ENCODE measurements around the gene PIK3R3.

Gene PIK3R3

GRCh38 chr1:46021046-46021996, 111.1 kb downstream of the PIK3R3 start:
- Histone ChIP-seq H3K9ac (ENCODE audit: low read length in 2 of 2) (no peak overlapping the region), H3K27me3 (ENCODE audit: control insufficient read depth in 1 of 2, insufficient read depth in 2 of 2, low read length in 2 of 2) (no peaks in the 10 kb centered on the region), H3K36me3 (ENCODE audit: control insufficient read depth in 2 of 2, insufficient read depth in 2 of 2, low read length in 2 of 2) (peaks cover 17 to 23% of the 10 kb centered on the region in 2 donors), H3K9me3 (ENCODE audit: control insufficient read depth in 2 of 2, low read length in 2 of 2) (no peaks in the 10 kb centered on the region), H3K27ac (ENCODE audit: low read length) (no peak overlapping the region), H3K4me3 (ENCODE audit: low read length in 2 of 2) (no peak overlapping the region), H3K4me1 (ENCODE audit: control insufficient read depth, insufficient read depth, low read length) (no peaks in the 10 kb centered on the region)

- no peaks in the 10 kb centered on the region for H3K4me1 ChIP-seq (ENCODE audit: control insufficient read depth, insufficient read depth, low read length)
Measured at GRCh38 chr1:46020010-46020409, 112.4 kb downstream of the PIK3R3 start.

GRCh38 chr1:46019348-46019747, 113.1 kb downstream of the PIK3R3 start:
- Histone ChIP-seq H3K4me3 (ENCODE audit: low read length in 2 of 2) (no peak overlapping the region), H3K36me3 (ENCODE audit: control insufficient read depth in 2 of 2, insufficient read depth in 2 of 2, low read length in 2 of 2) (peaks cover 17 to 20% of the 10 kb centered on the region in 2 donors), H3K27me3 (ENCODE audit: control insufficient read depth in 1 of 2, insufficient read depth in 2 of 2, low read length in 2 of 2) (no peaks in the 10 kb centered on the region), H3K27ac (ENCODE audit: low read length) (no peak overlapping the region), H3K9ac (ENCODE audit: low read length in 2 of 2) (no peak overlapping the region), H3K4me1 (ENCODE audit: control insufficient read depth, insufficient read depth, low read length) (no peaks in the 10 kb centered on the region), H3K9me3 (ENCODE audit: control insufficient read depth in 2 of 2, low read length in 2 of 2) (no peaks in the 10 kb centered on the region)

More at GRCh38 chr1:46020010-46020409, 112.4 kb downstream of the PIK3R3 start:
- Histone ChIP-seq H3K4me3 (ENCODE audit: low read length in 2 of 2) (no peak overlapping the region), H3K9me3 (ENCODE audit: control insufficient read depth in 2 of 2, low read length in 2 of 2) (no peaks in the 10 kb centered on the region), H3K27me3 (ENCODE audit: control insufficient read depth in 1 of 2, insufficient read depth in 2 of 2, low read length in 2 of 2) (no peaks in the 10 kb centered on the region), H3K36me3 (ENCODE audit: control insufficient read depth in 2 of 2, insufficient read depth in 2 of 2, low read length in 2 of 2) (peaks cover 17 to 20% of the 10 kb centered on the region in 2 donors), H3K27ac (ENCODE audit: low read length) (no peak overlapping the region), H3K9ac (ENCODE audit: low read length in 2 of 2) (no peak overlapping the region)

- Histone ChIP-seq H3K27ac (ENCODE audit: low read length) (no peak overlapping the region), H3K9ac (ENCODE audit: low read length in 2 of 2) (no peak overlapping the region), H3K4me3 (ENCODE audit: low read length in 2 of 2) (no peak overlapping the region), H3K4me1 (ENCODE audit: control insufficient read depth, insufficient read depth, low read length) (no peaks in the 10 kb centered on the region), H3K27me3 (ENCODE audit: control insufficient read depth in 1 of 2, insufficient read depth in 2 of 2, low read length in 2 of 2) (no peaks in the 10 kb centered on the region), H3K36me3 (ENCODE audit: control insufficient read depth in 2 of 2, insufficient read depth in 2 of 2, low read length in 2 of 2) (peaks cover 9 to 11% of the 10 kb centered on the region in 2 donors), H3K9me3 (ENCODE audit: control insufficient read depth in 2 of 2, low read length in 2 of 2) (no peaks in the 10 kb centered on the region)
Measured at GRCh38 chr1:46017876-46018503, 114.4 kb downstream of the PIK3R3 start.

- Histone ChIP-seq H3K36me3 (ENCODE audit: control insufficient read depth in 2 of 2, insufficient read depth in 2 of 2, low read length in 2 of 2) (peaks cover 21 to 24% of the 10 kb centered on the region in 2 donors), H3K27me3 (ENCODE audit: control insufficient read depth in 1 of 2, insufficient read depth in 2 of 2, low read length in 2 of 2) (no peaks in the 10 kb centered on the region), H3K4me3 (ENCODE audit: low read length in 2 of 2) (no peak overlapping the region), H3K4me1 (ENCODE audit: control insufficient read depth, insufficient read depth, low read length) (no peaks in the 10 kb centered on the region), H3K9ac (ENCODE audit: low read length in 2 of 2) (no peak overlapping the region), H3K27ac (ENCODE audit: low read length) (no peak overlapping the region), H3K9me3 (ENCODE audit: control insufficient read depth in 2 of 2, low read length in 2 of 2) (no peaks in the 10 kb centered on the region)
Measured at GRCh38 chr1:46013581-46013980, 118.8 kb downstream of the PIK3R3 start.

GRCh38 chr1:46012236-46012635, 120.2 kb downstream of the PIK3R3 start:
- H3K9me3 ChIP-seq (ENCODE audit: control insufficient read depth in 2 of 2, low read length in 2 of 2) = no peaks in the 10 kb centered on the region
- no peak overlapping the region for H3K27ac ChIP-seq (ENCODE audit: low read length)
- no peak overlapping the region for H3K9ac ChIP-seq (ENCODE audit: low read length in 2 of 2)
- no peaks in the 10 kb centered on the region for H3K4me1 ChIP-seq (ENCODE audit: control insufficient read depth, insufficient read depth, low read length)
- H3K36me3 ChIP-seq (ENCODE audit: control insufficient read depth in 2 of 2, insufficient read depth in 2 of 2, low read length in 2 of 2) = peaks cover 26 to 30% of the 10 kb centered on the region in 2 donors
- H3K4me3 ChIP-seq (ENCODE audit: low read length in 2 of 2) = no peak overlapping the region
- no peaks in the 10 kb centered on the region for H3K27me3 ChIP-seq (ENCODE audit: control insufficient read depth in 1 of 2, insufficient read depth in 2 of 2, low read length in 2 of 2)

GRCh38 chr1:46011121-46011695, 121.2 kb downstream of the PIK3R3 start:
- no peak overlapping the region for H3K9ac ChIP-seq (ENCODE audit: low read length in 2 of 2)
- no peak overlapping the region for H3K27ac ChIP-seq (ENCODE audit: low read length)
- no peaks in the 10 kb centered on the region for H3K9me3 ChIP-seq (ENCODE audit: control insufficient read depth in 2 of 2, low read length in 2 of 2)
- peaks cover 31 to 34% of the 10 kb centered on the region in 2 donors for H3K36me3 ChIP-seq (ENCODE audit: control insufficient read depth in 2 of 2, insufficient read depth in 2 of 2, low read length in 2 of 2)
- no peak overlapping the region for H3K4me3 ChIP-seq (ENCODE audit: low read length in 2 of 2)
- no peaks in the 10 kb centered on the region for H3K4me1 ChIP-seq (ENCODE audit: control insufficient read depth, insufficient read depth, low read length)
- H3K27me3 ChIP-seq (ENCODE audit: control insufficient read depth in 1 of 2, insufficient read depth in 2 of 2, low read length in 2 of 2) = no peaks in the 10 kb centered on the region

GRCh38 chr1:46010611-46011010, 121.8 kb downstream of the PIK3R3 start:
- peaks cover 31 to 34% of the 10 kb centered on the region in 2 donors for H3K36me3 ChIP-seq (ENCODE audit: control insufficient read depth in 2 of 2, insufficient read depth in 2 of 2, low read length in 2 of 2)
- H3K4me3 ChIP-seq (ENCODE audit: low read length in 2 of 2) = no peak overlapping the region
- no peaks in the 10 kb centered on the region for H3K9me3 ChIP-seq (ENCODE audit: control insufficient read depth in 2 of 2, low read length in 2 of 2)
- H3K27ac ChIP-seq (ENCODE audit: low read length) = no peak overlapping the region
- H3K4me1 ChIP-seq (ENCODE audit: control insufficient read depth, insufficient read depth, low read length) = no peaks in the 10 kb centered on the region
- no peak overlapping the region for H3K9ac ChIP-seq (ENCODE audit: low read length in 2 of 2)
- no peaks in the 10 kb centered on the region for H3K27me3 ChIP-seq (ENCODE audit: control insufficient read depth in 1 of 2, insufficient read depth in 2 of 2, low read length in 2 of 2)

GRCh38 chr1:46008585-46008984, 123.8 kb downstream of the PIK3R3 start:
- Histone ChIP-seq H3K4me1 (ENCODE audit: control insufficient read depth, insufficient read depth, low read length) (no peaks in the 10 kb centered on the region), H3K27ac (ENCODE audit: low read length) (no peak overlapping the region), H3K9ac (ENCODE audit: low read length in 2 of 2) (no peak overlapping the region), H3K4me3 (ENCODE audit: low read length in 2 of 2) (no peak overlapping the region), H3K9me3 (ENCODE audit: control insufficient read depth in 2 of 2, low read length in 2 of 2) (no peaks in the 10 kb centered on the region), H3K36me3 (ENCODE audit: control insufficient read depth in 2 of 2, insufficient read depth in 2 of 2, low read length in 2 of 2) (peaks cover 31 to 34% of the 10 kb centered on the region in 2 donors), H3K27me3 (ENCODE audit: control insufficient read depth in 1 of 2, insufficient read depth in 2 of 2, low read length in 2 of 2) (no peaks in the 10 kb centered on the region)

GRCh38 chr1:46005594-46005993, 126.8 kb downstream of the PIK3R3 start:
- no peaks in the 10 kb centered on the region for H3K27me3 ChIP-seq (ENCODE audit: control insufficient read depth in 1 of 2, insufficient read depth in 2 of 2, low read length in 2 of 2)
- H3K4me1 ChIP-seq (ENCODE audit: control insufficient read depth, insufficient read depth, low read length) = no peaks in the 10 kb centered on the region
- H3K27ac ChIP-seq (ENCODE audit: low read length) = no peak overlapping the region
- H3K9me3 ChIP-seq (ENCODE audit: control insufficient read depth in 2 of 2, low read length in 2 of 2) = no peaks in the 10 kb centered on the region
- no peak overlapping the region for H3K4me3 ChIP-seq (ENCODE audit: low read length in 2 of 2)
- no peak overlapping the region for H3K9ac ChIP-seq (ENCODE audit: low read length in 2 of 2)
- peaks cover 24 to 25% of the 10 kb centered on the region in 2 donors for H3K36me3 ChIP-seq (ENCODE audit: control insufficient read depth in 2 of 2, insufficient read depth in 2 of 2, low read length in 2 of 2)

Measured in stomach smooth muscle (tissue), 2 donors.